ENCODE measurements around the gene EBP.
A peak's percentile ranks its signal among the peaks of the same experiment; 100 is the strongest.

The EBP gene

DNA sequence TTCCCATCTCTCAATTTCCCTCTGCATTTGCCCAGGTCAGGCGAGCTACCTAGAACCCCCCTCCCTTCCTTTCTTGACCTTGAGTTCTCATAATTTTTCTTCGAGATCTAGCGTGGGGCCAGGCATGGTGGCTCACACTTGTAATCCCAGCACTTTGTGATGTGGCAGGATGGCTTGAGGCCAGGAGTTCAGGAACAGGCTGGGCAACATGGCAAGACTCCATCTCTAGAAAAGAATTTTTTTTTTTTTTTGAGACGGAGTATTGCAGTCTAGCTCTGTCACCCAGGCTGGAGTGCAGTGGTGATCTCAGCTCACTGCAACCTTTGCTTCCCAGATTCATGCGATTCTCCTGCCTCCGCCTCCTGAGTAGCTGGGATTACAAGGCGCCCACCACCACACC is 17.3 kb upstream of the EBP start:
- DNase-seq (ENCODE audit: low spot score) = no peak
- TF ChIP-seq CTCF (IDR thresholded peaks at IDR 0.05; ENCODE audit: borderline replicate concordance, control extremely low read depth, extremely low read depth, insufficient read depth, missing control alignments) = no peak
- in situ Hi-C loops (cut with MboI; ENCODE audit: low sequenced_read_pairs, unreplicated experiment) = no loop called here

DNA sequence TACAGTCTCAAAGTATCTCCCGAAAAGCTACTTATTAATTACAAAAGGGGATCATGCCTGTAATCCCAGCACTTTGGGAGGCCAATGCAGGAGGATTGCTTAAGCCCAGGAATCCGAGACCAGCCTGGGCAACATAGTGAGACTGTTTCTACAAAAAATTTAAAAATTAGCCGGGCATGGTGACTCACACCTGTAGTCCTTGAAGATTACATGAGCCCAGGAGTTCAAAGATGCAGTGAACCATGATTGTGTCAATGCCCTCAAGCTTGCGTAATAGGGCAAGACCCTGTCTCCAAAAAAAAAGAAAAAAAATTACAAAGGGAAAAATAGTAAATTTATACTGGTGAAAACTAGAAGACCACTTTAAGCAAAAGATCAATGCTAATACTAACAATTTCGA is 16.1 kb upstream of the EBP start:
- in situ Hi-C loops (cut with MboI; ENCODE audit: low sequenced_read_pairs, unreplicated experiment) = no loop called here

GRCh38 chrX:48507246-48507645 is 14.4 kb upstream of the EBP start:
- in situ Hi-C loops (cut with MboI; ENCODE audit: low sequenced_read_pairs, unreplicated experiment) = no loop called here
- DNase-seq (ENCODE audit: low spot score) = no peak
- TF ChIP-seq CTCF (IDR thresholded peaks at IDR 0.05; ENCODE audit: borderline replicate concordance, control extremely low read depth, extremely low read depth, insufficient read depth, missing control alignments) = no peak

More for the DNA sequence above, 16.1 kb upstream of the EBP start:
- no peak for TF ChIP-seq CTCF (IDR thresholded peaks at IDR 0.05; ENCODE audit: borderline replicate concordance, control extremely low read depth, extremely low read depth, insufficient read depth, missing control alignments)
- no peak for DNase-seq (ENCODE audit: low spot score)

GRCh38 chrX:48508400-48509244 is 13.0 kb upstream of the EBP start, which contains the start of gene PORCN:
TSS of gene PORCN (plus strand) at chrX:48508992. CDS start at chrX:48509821, 829 bp downstream.
- in situ Hi-C loops (cut with MboI; ENCODE audit: low sequenced_read_pairs, unreplicated experiment) = no loop called here
- TF ChIP-seq CTCF (IDR thresholded peaks at IDR 0.05; ENCODE audit: borderline replicate concordance, control extremely low read depth, extremely low read depth, insufficient read depth, missing control alignments) = no peak
- peak; percentile 92 for DNase-seq (ENCODE audit: low spot score)

DNA sequence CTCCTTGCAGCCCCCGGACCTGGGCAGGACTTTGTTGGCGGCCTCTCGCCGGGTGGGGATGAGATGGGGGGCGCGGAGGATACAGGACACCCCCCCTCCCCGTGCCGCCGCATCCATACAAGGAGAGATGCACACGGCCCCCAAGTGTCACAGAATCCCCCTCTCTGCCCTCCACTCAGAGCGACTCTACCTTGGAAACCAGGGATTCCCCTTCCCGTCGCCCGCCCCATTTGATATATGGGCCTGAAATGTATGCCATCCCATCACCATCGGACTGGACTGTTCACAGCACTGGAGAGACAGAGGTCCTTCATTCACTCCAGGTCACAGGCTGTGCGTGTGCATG is 12.4 kb upstream of the EBP start:
- in situ Hi-C loops (cut with MboI; ENCODE audit: low sequenced_read_pairs, unreplicated experiment) = no loop called here
- no peak for DNase-seq (ENCODE audit: low spot score)
- no peak for TF ChIP-seq CTCF (IDR thresholded peaks at IDR 0.05; ENCODE audit: borderline replicate concordance, control extremely low read depth, extremely low read depth, insufficient read depth, missing control alignments)

- in situ Hi-C loops (cut with MboI; ENCODE audit: low sequenced_read_pairs, unreplicated experiment) = no loop called here
- no peak for DNase-seq (ENCODE audit: low spot score)
- no peak for TF ChIP-seq CTCF (IDR thresholded peaks at IDR 0.05; ENCODE audit: borderline replicate concordance, control extremely low read depth, extremely low read depth, insufficient read depth, missing control alignments)
These were observed 12.0 kb upstream of the EBP start for GRCh38 chrX:48509619-48510018.

All from GM13976 (cell line).